Erythroblast (primary cell): ENCODE data around the gene BPTF.
"Not testable (repeated sequence)": the region's sequence is repeated elsewhere in the genome, so short reads cannot be mapped to it uniquely, and the experiment has no call there.

ENCODE experiments used
- GATA1 ChIP-seq: IDR thresholded peaks from 2 replicates; pipeline ENCODE4 v1.6.1; 2011; ENCODE audit warnings: low read depth, mild to moderate bottlenecking, control low read depth, low read length, moderate library complexity
- POLR2A ChIP-seq: IDR thresholded peaks from 2 replicates; pipeline ENCODE4 v1.6.1; 2011; ENCODE audit warnings: mild to moderate bottlenecking, low read length

DNA sequence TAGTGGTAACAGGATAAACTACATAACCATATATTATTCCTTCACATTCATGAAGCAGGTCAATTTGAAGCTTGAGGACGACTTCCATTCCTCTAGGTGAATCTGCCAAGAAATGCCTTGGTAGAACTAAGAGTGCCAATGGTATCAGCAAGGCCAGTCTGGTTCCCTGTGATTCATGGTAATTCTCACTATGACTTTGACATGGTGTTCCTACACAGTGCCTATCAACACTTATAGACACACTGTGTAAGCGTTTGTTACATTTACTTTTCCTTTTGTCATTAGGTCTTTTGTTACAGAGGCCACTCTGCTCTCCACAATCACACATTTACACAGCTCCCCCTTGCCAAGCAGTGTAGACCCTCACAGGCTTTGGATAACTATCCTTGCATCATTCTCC lies 136.9 kb downstream of the BPTF start:
- not testable (repeated sequence) for TF ChIP-seq POLR2A, GATA1
